GM23338 (cell line): Measurements from ENCODE around the gene FOXP2. TPM values are rescaled to one million over a fixed set of nuclear protein-coding genes. Genes with fewer than 3 reads are reported as not detected.

Experiments used
- ATAC-seq: fragments of 200-7000 bp; cut with Tn5 transposase; 3 replicates; pipeline ENCODE4 v1.9.1; 2020
- DNase-seq: peaks from one replicate; pipeline ENCODE4 v3.0.0-alpha.2; 2015; ENCODE audit warnings: low spot score
- H2AFZ ChIP-seq: fragments of 200-600 bp; sonication (generic); 2 replicates; pipeline ENCODE4 v1.8.0; 2016; ENCODE audit warnings: antibody characterized with exemption, mild to moderate bottlenecking, moderate library complexity
- H3F3A ChIP-seq: fragments of 200-600 bp; sonication (generic); replicated peaks from 2 replicates; pipeline ENCODE4 v1.8.0; 2017; ENCODE audit warnings: antibody characterized with exemption, mixed run types, low read depth
- H3K27ac ChIP-seq: fragments of 200-600 bp; sonication (generic); 2 replicates; pipeline ENCODE4 v1.6.1; 2016; ENCODE audit warnings: low read depth
- H3K27me3 ChIP-seq: fragments of 200-600 bp; sonication (generic); 2 replicates; pipeline ENCODE4 v1.8.0; 2016; ENCODE audit warnings: mild to moderate bottlenecking, mixed run types, moderate library complexity; ENCODE audit not compliant: insufficient read depth
- H3K36me3 ChIP-seq: fragments of 200-600 bp; sonication (generic); 2 replicates; pipeline ENCODE4 v1.8.0; 2016; ENCODE audit warnings: mild to moderate bottlenecking; ENCODE audit not compliant: insufficient read depth
- H3K4me1 ChIP-seq: fragments of 200-600 bp; sonication (generic); 2 replicates; pipeline ENCODE4 v1.8.0; 2016; ENCODE audit warnings: mild to moderate bottlenecking, moderate library complexity; ENCODE audit not compliant: insufficient read depth
- H3K4me2 ChIP-seq: fragments of 200-600 bp; sonication (generic); 2 replicates; pipeline ENCODE4 v1.7.1; 2017; ENCODE audit warnings: mixed run types
- H3K4me3 ChIP-seq: fragments of 200-600 bp; sonication (generic); 2 replicates; pipeline ENCODE4 v1.6.1; 2016; ENCODE audit warnings: mixed run types
- H3K79me2 ChIP-seq: fragments of 200-600 bp; sonication (generic); replicated peaks from 2 replicates; pipeline ENCODE4 v1.8.0; 2017; ENCODE audit warnings: mild to moderate bottlenecking; ENCODE audit not compliant: insufficient read depth
- H3K9me2 ChIP-seq: fragments of 200-600 bp; sonication (generic); 2 replicates; pipeline ENCODE4 v1.8.0; 2017; ENCODE audit not compliant: insufficient read depth
- H4K20me1 ChIP-seq: fragments of 200-600 bp; sonication (generic); replicated peaks from 2 replicates; pipeline ENCODE4 v1.8.0; 2017; ENCODE audit warnings: mild to moderate bottlenecking; ENCODE audit not compliant: insufficient read depth
- H3K27ac Mint-ChIP-seq: 2 replicates; pipeline ENCODE4 v1.8.0; 2020; ENCODE audit warnings: inconsistent platforms, mild to moderate bottlenecking, moderate library complexity, mixed read lengths
- H3K27me3 Mint-ChIP-seq: 3 replicates; pipeline ENCODE4 v1.8.0; 2022; ENCODE audit warnings: low read depth, mild to moderate bottlenecking, moderate library complexity, mixed read lengths, inconsistent platforms; ENCODE audit not compliant: insufficient read depth, poor library complexity
- H3K36me3 Mint-ChIP-seq: 3 replicates; pipeline ENCODE4 v1.8.0; 2021; ENCODE audit warnings: low read depth, mild to moderate bottlenecking, inconsistent platforms, moderate library complexity, mixed read lengths
- H3K4me1 Mint-ChIP-seq: 3 replicates; pipeline ENCODE4 v1.8.0; 2020; ENCODE audit warnings: mild to moderate bottlenecking, inconsistent platforms, mixed read lengths
- H3K4me3 Mint-ChIP-seq: 3 replicates; pipeline ENCODE4 v1.8.0; 2021; ENCODE audit warnings: moderate library complexity, mild to moderate bottlenecking, inconsistent platforms, mixed read lengths
- H3K9me3 Mint-ChIP-seq: 3 replicates; pipeline ENCODE4 v1.8.0; 2020; ENCODE audit warnings: moderate library complexity, mild to moderate bottlenecking, inconsistent platforms, mixed read lengths
- CTCF ChIP-seq, 2 experiments: fragments of 200-600 bp in 1 of 2; sonication (generic) in 1 of 2; conservative IDR thresholded peaks; 2 replicates each; pipeline versions ENCODE4 v1.5.1 to v1.6.1; 2016 to 2017; ENCODE audit warnings: antibody characterized with exemption in 2 of 2, low read depth in 2 of 2, mild to moderate bottlenecking in 2 of 2, moderate library complexity in 1 of 2
- REST ChIP-seq: IDR thresholded peaks from one replicate; pipeline ENCODE4 v1.6.1; 2018; ENCODE audit warnings: antibody characterized with exemption; ENCODE audit not compliant: unreplicated experiment
- ZNF462 ChIP-seq: fragments of 250-450 bp; sonication (Bioruptor Pico); IDR thresholded peaks from 2 replicates; pipeline ENCODE4 v1.5.0; 2020; ENCODE audit warnings: mild to moderate bottlenecking, moderate library complexity
- polyA plus RNA-seq: library from polyadenylated mRNA; unstranded; fragments of >200 nt; fragmentation: Nextera tagmentation; extraction: Ambion mirVana; gene quantifications from 2 replicates; pipeline ENCODE4 v1.2.1, GENCODE V29; 2016
- total RNA-seq: library from RNA; depleted of rRNA; stranded (reverse); fragments of >200 nt; shearing (Covaris generic); gene quantifications from 2 replicates; pipeline ENCODE4 v1.2.3, GENCODE V29; 2014
- TF ChIP-seq, protein P1 (sequence below): IDR thresholded peaks from 2 replicates; pipeline ENCODE4 v1.6.1; 2016; ENCODE audit warnings: antibody characterized with exemption

Gene FOXP2
- total and polyA plus RNA-seq, 2 experiments from 2014 or later, result 0.03 to 0.24 TPM

DNA sequence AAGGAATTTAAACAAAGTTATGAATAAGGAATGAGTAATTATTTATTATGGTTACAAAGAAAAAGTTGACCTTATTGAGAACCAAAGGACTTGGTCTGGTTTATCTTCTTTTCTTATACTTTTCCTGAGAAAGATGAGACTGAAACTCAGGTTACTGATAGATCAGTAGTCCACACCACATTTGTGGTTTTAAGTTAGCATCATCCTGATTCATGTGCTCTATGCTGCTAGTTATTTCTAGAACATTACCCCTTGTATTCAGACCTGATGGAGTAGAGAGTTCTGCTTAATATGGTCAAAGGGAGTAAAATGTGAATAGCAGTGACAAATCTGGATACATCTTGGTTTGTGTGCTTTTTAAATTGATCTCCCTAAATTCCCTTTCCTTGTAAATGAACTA is 63.8 kb downstream of the FOXP2 start:
- no peaks in the 10 kb centered on the region for H4K20me1 ChIP-seq
- H3K4me3 Mint-ChIP-seq, result no peak overlapping the region
- no peak for DNase-seq
- no peak for ATAC-seq
- no peaks in the 10 kb centered on the region for H3K9me3 Mint-ChIP-seq
- H3K36me3 Mint-ChIP-seq, result no peaks in the 10 kb centered on the region
- no peak overlapping the region for H3K4me2 ChIP-seq
- H3K27ac Mint-ChIP-seq, result no peak overlapping the region
- no peaks in the 10 kb centered on the region for H3K9me2 ChIP-seq
- TF ChIP-seq, protein P1, sequence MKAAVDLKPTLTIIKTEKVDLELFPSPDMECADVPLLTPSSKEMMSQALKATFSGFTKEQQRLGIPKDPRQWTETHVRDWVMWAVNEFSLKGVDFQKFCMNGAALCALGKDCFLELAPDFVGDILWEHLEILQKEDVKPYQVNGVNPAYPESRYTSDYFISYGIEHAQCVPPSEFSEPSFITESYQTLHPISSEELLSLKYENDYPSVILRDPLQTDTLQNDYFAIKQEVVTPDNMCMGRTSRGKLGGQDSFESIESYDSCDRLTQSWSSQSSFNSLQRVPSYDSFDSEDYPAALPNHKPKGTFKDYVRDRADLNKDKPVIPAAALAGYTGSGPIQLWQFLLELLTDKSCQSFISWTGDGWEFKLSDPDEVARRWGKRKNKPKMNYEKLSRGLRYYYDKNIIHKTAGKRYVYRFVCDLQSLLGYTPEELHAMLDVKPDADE, result no peak
- TF ChIP-seq CTCF (conservative IDR thresholded peaks at IDR 0.05; ENCODE audit: low read depth in 2 of 2) (no peak), REST (no peak), ZNF462 (CRISPR knock-in tag) (no peak)
- no peak overlapping the region for H3K4me3 ChIP-seq
- no peak overlapping the region for H2AFZ ChIP-seq
- no peaks in the 10 kb centered on the region for H3K27me3 ChIP-seq
- H3K4me1 ChIP-seq, result no peaks in the 10 kb centered on the region
- no peak overlapping the region for H3K27ac ChIP-seq
- no peaks in the 10 kb centered on the region for H3K27me3 Mint-ChIP-seq
- no peaks in the 10 kb centered on the region for H3K79me2 ChIP-seq
- H3K4me1 Mint-ChIP-seq, result no peaks in the 10 kb centered on the region
- no peaks in the 10 kb centered on the region for H3F3A ChIP-seq
- no peaks in the 10 kb centered on the region for H3K36me3 ChIP-seq
